ENCODE data around the gene CIRBP.

CIRBP gene

DNA sequence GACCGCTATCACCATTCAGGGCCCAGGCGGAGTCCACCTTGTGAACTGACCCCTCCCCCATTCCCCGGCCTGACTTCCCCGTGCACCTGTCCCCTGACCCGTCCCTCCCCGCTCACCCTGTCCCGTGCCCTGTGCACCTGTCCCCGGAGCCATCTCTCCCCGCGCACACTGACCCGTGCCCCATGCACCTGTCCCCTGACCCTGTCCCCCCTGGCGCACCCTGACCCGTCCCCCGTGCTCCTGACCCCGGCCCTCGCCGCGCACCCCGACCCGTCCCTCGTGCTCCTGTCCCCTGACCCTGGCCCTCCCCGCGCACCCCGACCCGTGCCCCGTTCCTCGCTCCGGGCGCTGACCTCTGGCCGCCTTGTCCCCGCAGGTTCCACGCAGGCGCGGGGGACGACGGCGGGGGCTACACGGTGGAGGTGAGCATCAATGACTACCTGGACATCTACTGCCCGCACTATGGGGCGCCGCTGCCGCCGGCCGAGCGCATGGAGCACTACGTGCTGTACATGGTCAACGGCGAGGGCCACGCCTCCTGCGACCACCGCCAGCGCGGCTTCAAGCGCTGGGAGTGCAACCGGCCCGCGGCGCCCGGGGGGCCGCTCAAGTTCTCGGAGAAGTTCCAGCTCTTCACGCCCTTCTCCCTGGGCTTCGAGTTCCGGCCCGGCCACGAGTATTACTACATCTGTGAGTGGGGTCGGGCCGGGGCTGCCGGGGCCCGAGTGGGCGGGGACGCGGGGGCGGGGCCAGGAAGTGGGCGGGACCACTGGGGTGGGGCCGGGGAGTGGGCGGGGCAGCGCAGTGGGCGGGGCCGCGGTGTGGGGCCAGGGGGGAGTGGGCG is 26.3 kb downstream of the CIRBP start:
- TF ChIP-seq FOXP2 (optimal IDR thresholded peaks at IDR 0.05; ENCODE audit: borderline replicate concordance, extremely low read depth, extremely low read length, insufficient read depth): no peak
- TF ChIP-seq SIN3A (IDR thresholded peaks at IDR 0.05; ENCODE audit: borderline replicate concordance, insufficient read depth, low read length): no peak
- TF ChIP-seq, protein P1, sequence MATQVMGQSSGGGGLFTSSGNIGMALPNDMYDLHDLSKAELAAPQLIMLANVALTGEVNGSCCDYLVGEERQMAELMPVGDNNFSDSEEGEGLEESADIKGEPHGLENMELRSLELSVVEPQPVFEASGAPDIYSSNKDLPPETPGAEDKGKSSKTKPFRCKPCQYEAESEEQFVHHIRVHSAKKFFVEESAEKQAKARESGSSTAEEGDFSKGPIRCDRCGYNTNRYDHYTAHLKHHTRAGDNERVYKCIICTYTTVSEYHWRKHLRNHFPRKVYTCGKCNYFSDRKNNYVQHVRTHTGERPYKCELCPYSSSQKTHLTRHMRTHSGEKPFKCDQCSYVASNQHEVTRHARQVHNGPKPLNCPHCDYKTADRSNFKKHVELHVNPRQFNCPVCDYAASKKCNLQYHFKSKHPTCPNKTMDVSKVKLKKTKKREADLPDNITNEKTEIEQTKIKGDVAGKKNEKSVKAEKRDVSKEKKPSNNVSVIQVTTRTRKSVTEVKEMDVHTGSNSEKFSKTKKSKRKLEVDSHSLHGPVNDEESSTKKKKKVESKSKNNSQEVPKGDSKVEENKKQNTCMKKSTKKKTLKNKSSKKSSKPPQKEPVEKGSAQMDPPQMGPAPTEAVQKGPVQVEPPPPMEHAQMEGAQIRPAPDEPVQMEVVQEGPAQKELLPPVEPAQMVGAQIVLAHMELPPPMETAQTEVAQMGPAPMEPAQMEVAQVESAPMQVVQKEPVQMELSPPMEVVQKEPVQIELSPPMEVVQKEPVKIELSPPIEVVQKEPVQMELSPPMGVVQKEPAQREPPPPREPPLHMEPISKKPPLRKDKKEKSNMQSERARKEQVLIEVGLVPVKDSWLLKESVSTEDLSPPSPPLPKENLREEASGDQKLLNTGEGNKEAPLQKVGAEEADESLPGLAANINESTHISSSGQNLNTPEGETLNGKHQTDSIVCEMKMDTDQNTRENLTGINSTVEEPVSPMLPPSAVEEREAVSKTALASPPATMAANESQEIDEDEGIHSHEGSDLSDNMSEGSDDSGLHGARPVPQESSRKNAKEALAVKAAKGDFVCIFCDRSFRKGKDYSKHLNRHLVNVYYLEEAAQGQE (IDR thresholded peaks at IDR 0.05; ENCODE audit: insufficient read depth in 1 of 2, low read depth in 2 of 2, low read length in 2 of 2): no peak
- no peak for TF ChIP-seq POLR2AphosphoS5 (IDR thresholded peaks at IDR 0.05; ENCODE audit: low read depth, low read length)
- no peak for TF ChIP-seq TAF1 (IDR thresholded peaks at IDR 0.05; ENCODE audit: borderline replicate concordance, insufficient read depth, low read length)

DNA sequence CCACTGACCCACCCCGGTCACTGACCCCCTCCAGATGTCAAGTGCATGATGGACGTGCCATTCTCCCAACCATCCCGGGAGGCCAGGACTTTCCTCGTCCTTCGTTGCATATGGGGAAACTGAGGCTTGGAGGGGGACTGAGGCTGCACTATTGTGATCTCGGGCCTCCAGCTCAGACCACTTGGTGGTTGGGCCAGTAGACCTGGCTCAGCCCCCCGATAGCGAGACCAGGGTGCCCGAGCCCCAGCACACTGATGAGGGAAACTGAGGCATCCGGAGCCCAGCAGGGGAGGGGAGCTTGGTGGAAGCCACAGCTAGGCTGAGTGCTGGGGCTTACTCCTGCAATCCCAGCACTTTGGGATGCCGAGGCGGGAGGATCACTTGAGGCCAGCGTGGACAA is 26.9 kb downstream of the CIRBP start:
- TF ChIP-seq FOXP2 (optimal IDR thresholded peaks at IDR 0.05; ENCODE audit: borderline replicate concordance, extremely low read depth, extremely low read length, insufficient read depth) (no peak), SIN3A (IDR thresholded peaks at IDR 0.05; ENCODE audit: borderline replicate concordance, insufficient read depth, low read length) (no peak), POLR2AphosphoS5 (IDR thresholded peaks at IDR 0.05; ENCODE audit: low read depth, low read length) (no peak), TAF1 (IDR thresholded peaks at IDR 0.05; ENCODE audit: borderline replicate concordance, insufficient read depth, low read length) (no peak)
- TF ChIP-seq, protein P1 (IDR thresholded peaks at IDR 0.05; ENCODE audit: insufficient read depth in 1 of 2, low read depth in 2 of 2, low read length in 2 of 2): no peak

DNA sequence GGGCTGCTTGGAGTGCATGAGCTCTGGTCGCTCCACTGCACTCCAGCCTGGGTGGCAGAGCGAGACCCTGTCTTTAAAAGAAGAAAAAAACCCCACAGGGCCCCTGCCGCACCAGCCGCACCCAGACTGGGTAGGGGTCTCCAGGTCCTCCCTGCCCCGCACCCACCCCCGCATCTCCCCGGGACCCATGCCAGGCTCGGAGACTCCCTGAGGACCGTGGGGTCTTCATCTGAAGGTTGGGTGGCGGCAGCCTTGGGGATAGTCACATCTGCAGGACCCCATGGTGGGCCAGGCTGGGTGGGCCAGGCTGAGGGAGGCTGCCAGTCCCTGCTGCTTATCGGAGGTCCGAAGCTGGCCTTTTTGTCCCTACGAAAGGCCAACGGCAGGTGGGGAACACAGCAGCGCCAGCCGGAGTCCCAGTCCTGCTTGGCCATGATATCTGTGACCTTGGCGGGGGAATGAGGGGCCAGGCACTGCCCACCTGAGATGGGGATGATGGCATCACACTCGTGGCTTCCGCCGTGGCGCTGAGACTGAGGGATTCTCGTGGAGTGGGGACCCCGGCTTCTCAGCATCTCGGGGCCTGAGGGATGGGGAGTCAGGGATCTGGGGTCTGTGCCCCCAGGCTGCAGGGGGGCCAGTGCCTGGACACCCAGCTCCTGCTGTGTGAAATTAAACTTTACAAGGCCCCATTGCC is 27.6 kb downstream of the CIRBP start:
- TF ChIP-seq TAF1 (IDR thresholded peaks at IDR 0.05; ENCODE audit: borderline replicate concordance, insufficient read depth, low read length) (no peak), POLR2AphosphoS5 (IDR thresholded peaks at IDR 0.05; ENCODE audit: low read depth, low read length) (no peak), SIN3A (IDR thresholded peaks at IDR 0.05; ENCODE audit: borderline replicate concordance, insufficient read depth, low read length) (no peak), FOXP2 (optimal IDR thresholded peaks at IDR 0.05; ENCODE audit: borderline replicate concordance, extremely low read depth, extremely low read length, insufficient read depth) (no peak)
- TF ChIP-seq, protein P1 (IDR thresholded peaks at IDR 0.05; ENCODE audit: insufficient read depth in 1 of 2, low read depth in 2 of 2, low read length in 2 of 2): no peak

DNA sequence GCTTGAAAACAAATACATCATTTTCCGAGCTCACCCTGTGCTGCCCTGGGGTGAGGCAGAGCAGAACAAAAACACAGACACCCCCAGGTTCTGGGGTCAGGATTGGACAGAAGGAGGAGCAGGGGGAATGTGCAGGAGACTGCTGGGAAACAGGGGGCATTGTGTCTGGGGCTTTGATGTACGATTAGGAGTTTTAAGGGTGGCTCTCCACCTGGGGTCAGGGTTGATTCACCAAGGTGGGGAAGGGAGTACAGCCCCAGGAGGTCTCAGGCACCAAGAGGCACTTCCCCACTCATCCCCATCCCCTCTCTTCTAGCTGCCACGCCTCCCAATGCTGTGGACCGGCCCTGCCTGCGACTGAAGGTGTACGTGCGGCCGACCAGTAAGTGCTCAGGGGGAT is 29.1 kb downstream of the CIRBP start:
- TF ChIP-seq TAF1 (IDR thresholded peaks at IDR 0.05; ENCODE audit: borderline replicate concordance, insufficient read depth, low read length) (no peak), FOXP2 (optimal IDR thresholded peaks at IDR 0.05; ENCODE audit: borderline replicate concordance, extremely low read depth, extremely low read length, insufficient read depth) (no peak), POLR2AphosphoS5 (IDR thresholded peaks at IDR 0.05; ENCODE audit: low read depth, low read length) (no peak), SIN3A (IDR thresholded peaks at IDR 0.05; ENCODE audit: borderline replicate concordance, insufficient read depth, low read length) (no peak)
- TF ChIP-seq, protein P1 (IDR thresholded peaks at IDR 0.05; ENCODE audit: insufficient read depth in 1 of 2, low read depth in 2 of 2, low read length in 2 of 2): no peak

Data from PFSK-1 (cell line).